ENCODE results near the gene ZCWPW1.
"Not testable (repeated sequence)": the region's sequence is repeated elsewhere in the genome, so short reads cannot be mapped to it uniquely, and the experiment has no call there.

ZCWPW1 gene

DNA sequence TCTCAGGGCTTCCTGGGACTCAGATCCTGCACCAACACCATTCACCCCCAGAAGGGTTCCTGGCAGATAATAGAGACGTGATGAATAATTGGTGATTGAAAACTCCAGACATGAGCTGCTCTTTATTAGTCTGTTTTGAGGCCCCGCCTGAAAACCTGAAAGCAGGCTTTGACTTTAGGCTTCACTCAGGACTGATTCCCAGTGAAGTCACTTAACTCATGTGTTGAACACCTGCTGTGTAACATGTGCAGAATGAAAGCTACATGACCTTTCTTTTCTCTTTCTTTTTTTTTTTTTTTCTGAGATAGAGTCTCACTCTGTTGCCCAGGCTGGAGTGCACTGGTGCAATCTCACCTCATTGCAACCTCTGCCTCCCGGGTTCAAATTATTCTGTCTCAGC lies 26.7 kb upstream of the ZCWPW1 start:
- DNase-seq: no peak

DNA sequence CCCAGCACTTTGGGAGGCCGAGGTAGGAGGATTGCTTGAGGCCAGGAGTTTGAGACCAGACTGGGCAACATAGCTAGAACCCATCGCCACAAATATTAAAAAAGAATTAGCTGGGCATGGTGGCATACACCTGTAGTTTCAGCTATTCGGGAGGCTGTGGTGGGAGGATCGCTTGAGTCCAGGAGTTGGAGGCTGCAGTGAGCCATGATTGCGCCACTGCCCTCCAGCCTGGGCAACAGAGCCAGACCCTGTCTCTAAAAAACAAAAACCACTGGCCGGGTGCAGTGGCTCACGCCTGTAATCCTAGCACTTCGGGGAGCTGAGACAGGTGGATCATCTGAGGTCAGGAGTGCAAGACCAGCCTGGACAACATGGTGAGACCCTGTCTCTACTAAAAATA lies 25.4 kb upstream of the ZCWPW1 start:
- DNase-seq: not testable (repeated sequence)

DNA sequence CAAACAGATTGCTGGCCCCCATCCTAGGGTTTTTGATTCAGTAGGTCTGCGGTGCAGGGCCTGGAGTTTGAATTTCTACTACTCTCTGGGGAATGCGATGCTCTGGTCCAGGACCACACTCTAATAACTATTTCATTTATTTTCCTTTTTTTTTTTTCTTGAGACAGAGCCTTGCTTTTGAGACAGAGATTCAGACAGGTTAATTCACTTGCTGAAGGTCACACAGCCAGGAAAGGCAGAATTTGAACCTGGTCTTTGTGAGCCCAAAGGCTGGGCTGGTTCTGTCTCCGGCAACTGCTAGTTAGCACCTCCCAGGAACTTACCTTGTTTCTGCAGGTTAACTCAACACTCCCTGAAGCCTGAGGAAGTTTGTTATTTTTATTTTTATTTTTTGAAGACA lies 24.0 kb upstream of the ZCWPW1 start:
- no peak for DNase-seq

DNA sequence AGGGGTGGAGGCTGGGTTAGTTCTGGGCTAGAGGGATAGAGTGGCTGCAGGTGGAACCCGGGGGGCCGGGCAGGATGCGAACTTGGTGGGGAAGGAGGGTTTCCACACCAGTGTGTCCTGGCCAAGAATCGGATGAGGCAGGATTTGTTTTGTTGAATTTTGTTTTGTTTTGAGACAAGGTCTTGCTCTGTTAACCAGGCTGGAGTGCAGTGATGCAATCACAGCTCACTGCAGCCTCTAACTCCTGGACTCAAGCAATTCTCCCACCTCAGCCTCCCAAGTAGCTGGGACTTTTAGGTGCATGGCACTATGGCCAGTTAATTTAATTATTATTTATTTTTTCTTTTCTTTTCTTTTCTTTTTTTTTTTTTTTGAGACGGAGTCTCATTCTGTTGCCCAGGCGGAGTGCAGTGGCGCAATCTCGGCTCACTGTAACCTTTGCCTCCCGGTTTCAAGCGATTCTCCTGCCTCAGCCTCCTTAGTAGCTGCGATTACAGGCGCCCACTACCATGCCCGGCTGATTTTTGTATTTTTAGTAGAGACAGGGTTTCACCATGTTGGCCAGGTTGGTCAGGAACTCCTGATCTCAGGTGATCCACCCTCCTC lies 20.8 kb upstream of the ZCWPW1 start:
- DNase-seq: no peak

DNA sequence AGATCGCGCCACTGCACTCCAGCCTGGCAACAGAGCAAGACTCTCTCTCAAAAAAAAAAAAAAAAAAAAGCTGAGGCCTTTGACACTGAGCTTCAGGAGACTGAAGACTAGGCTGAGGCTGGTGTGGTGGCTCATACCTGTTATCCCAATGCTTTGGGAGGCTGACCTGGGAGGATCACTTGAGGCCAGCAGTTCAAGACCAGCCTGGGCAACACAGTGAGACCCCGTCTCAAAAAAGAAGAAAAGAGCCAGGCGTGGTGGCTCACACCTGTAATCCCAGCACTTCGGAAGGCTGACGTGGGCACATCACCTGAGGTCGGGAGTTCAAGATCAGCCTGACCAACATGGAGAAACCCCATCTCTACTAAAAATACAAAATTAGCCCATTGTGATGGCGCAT lies 18.9 kb upstream of the ZCWPW1 start:
- DNase-seq: not testable (repeated sequence)

DNA sequence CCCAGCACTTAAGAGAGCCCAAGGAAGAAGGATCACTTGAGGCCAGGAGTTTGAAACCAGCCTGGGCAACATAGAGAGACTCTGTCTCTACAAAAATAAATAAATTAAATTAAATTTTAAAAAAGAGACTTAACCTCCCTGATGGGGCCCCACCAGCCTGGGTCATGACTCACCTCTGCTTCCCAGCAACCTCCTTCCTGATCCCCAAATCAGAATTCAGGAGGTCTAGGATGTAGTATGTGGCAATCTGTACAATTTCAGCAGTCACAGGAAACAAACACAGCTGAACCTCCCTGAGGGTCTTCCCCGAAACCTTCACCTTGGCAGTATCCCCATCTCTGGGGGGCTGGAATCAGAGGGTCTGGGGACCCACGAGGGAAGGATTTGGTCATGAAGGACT lies 17.5 kb upstream of the ZCWPW1 start:
- DNase-seq: no peak

DNA sequence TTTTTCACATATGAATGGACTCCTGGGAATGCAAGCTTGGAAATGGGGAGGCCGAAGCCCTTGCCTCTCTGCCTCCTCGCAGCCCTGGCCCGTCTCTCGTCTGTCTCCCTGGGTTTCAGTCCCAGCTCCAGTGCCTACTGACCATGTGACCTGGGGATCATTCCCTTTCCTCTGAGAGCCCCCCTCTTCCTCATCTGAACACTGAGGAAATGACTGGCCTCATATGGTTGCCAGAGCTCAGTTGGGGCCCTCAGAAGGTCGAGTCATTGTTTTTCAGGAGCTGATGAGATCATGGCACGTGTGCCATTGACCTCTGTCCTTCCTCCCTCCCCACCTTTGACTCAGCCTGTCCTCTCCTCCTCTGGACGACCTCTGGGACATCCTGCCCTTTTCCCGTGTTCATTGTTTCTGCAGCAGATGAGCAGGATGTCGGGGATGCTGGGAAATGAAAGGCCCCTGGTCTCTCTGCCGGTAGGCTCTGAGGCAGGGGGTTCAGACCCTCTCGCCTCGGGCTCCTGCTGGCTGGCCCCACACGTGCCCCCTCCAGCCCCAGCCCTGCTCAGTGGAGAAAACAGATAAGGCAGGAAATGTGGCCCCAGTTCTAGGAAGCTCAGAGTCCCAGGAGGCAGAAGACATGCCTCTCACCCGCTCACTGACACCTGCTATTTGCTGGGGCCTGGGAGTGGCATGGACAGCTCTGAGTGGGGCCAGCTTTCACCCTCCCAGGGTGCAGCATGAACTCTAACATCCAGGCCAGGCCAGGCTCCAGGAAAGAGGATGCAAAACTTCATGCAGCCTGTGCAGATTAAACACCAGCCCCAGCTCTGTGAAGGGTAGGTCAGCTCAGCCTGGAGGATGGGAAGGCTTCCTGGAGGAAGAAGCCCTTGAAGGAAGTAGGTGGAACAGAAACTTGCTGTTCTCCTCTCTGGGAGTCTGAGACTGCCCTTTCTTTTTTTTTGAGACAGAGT lies 16.1 kb upstream of the ZCWPW1 start:
- no peak for DNase-seq

DNA sequence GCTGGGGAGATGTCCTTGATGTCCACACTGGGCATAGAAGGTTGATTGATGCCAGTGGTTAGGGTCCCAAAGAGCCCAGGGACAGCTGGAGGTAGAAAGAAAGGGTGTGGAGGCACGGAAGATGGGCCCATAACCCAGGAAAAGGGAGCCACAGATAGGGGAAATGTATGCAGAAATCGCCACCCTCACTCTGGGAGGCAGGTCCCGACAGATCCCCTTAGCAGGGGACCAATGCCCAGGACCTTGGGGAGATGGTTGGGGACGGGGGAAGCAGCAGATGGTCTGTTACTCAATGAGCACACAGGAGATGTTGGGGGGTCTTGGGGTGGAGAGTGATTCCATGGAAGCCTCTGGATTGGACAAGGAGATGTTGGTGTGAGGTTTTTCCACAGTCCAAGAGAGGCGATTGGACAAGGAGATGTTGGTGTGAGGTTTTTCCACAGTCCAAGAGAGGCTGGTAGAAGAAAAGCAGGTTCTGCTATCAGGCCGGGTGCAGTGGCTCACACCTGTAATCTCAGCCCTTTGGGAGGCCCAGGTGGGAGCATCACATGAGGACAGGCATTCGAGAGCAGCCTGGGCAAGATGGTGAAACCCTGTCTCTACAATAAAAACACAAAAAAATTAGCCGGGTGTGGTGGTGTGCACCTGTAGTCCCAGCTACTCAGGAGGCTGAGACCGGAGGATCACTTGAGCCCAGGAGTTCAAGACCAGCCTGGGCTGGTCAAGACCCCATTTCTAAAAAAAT lies 14.8 kb upstream of the ZCWPW1 start:
- DNase-seq: no peak

DNA sequence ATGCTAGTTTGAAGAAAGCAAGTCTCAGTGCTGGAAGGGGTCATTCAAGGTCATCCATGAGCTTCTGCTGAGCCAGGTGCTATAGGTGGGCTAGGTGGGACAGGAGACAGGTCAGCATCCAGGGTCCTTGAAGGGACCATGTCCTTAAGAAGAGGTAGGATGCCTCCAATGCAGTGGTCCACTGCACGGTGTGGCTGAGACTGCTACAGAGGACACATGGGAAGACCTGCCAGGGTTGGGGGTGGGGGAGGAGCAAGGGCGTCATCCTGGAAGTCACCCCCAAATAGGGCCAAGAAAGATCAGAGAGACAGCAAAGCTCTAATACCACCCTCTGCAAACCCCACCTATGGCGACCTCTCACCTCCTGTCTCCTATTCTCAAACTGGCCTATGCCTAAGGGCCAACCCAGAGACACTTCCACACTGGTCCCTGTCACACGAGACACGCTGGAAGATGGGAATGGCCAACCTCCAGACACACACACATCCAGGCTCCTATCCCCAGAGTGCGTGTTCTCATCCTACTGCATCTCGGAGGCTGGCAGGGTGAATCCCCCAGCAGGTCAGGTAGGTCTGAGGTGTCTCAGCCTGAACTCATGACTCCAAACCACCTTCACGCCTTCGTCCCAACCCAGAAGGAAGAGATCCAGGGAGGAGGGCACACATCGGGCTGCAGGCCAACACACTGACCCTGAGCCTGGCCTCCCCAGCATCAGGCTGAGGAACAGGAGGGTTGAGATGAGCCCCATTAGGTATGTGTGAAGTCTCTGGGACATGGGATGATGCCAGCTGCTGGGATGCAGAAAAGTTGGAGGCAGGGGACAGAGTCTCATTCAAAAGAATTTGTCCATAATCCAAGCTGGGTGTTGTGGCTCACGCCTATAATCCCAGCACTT lies 13.4 kb upstream of the ZCWPW1 start:
- DNase-seq: no peak

DNA sequence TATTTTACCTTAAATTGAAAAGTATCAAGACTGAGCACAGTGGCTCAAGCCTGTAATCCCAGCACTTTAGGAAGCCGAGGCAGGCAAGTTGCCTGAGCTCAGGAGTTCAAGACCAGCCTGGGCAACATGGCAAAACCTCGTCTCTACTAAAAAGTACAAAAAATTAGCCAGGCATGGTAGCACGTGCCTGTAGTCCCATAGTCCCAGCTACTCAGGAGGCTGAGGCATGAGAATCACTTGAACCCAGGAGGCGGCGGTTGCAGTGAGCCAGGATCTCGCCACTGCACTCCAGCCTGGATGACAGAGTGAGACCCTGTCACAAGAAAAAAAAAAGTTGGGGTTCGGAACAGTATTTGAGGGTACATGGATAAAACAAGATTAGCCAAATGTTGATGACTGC lies 10.7 kb upstream of the ZCWPW1 start:
- DNase-seq: not testable (repeated sequence)

DNA sequence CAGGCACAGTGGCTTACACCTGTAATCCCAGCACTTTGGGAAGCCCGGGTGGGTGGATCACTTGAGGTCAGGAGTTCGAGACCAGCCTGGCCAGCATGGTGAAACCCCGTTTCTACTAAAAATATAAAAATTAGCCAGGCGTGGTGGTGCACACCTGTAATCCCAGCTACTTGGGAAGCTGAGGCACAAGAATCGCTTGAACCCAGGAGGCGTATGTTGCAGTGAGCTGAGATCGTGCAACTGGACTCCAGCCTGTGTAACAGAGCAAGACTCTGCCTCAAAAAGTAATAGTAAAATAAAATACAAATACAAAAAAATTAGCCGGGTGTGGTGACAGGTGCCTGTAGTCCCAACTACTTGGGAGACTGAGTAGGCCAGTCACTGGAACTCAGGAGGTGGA lies 10.2 kb upstream of the ZCWPW1 start:
- DNase-seq: not testable (repeated sequence)

DNA sequence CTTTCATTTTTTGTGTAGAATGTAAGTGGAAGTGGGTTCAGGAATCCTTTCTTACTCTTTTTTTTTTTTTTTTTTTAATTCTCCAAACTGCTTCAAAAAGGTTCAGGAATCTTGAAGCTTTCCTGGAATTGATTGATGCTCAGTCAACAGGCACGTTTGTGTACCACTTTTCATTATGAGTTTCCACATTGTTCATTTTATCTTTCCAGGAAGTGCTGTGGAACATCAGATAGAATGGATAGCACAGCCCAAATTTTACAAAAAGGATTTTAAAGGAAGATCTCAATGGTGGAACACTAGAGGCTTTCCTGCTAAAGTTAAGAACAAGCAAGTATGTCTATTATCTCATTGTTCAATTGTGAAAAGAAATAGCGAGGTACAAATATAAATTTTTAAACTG lies 9.7 kb upstream of the ZCWPW1 start:
- no peak for DNase-seq

DNA sequence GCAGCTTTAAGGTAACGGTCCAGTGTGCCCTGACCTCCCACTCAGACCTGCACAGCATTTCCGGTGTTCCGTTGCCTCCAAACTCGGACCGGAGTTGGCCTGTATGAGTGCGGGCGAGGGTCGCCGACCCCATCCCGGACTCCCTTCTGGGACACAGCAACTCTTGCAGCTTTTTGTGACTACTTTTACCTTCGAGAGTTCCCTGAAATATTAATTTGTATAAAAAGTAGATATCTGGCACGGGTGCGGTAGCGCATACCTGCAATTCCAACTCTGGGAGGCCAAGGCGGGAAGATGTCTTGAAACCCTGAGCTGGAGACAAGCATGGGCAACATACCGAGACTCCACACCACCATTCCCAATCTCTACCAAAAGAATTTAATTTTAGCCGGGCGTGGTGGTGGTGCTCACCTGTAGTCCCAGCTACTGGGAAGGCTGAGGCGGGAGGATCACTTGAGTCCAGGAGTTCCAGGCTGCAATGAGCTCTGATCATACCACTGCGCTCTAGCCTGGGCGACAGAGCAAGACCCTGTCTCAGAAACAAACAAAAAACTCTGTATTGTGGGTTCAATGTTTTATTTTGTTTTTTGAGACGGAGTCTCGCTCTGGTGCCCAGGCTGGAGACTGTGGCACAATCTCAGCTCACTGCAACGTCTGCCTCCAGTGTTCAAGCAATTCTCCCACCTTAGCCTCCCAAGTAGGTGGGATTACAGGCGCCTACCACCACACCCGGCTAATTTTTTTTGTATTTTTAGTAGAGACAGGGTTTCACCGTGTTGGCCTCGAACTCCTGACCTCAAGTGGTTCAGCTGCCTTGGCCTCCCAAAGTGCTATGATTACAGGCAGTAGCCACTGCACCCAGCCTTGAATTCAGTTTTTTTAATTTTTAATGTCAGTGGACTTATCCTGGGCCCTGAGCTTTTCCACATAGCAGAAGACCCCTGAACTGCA lies 8.9 kb upstream of the ZCWPW1 start:
- DNase-seq: no peak

DNA sequence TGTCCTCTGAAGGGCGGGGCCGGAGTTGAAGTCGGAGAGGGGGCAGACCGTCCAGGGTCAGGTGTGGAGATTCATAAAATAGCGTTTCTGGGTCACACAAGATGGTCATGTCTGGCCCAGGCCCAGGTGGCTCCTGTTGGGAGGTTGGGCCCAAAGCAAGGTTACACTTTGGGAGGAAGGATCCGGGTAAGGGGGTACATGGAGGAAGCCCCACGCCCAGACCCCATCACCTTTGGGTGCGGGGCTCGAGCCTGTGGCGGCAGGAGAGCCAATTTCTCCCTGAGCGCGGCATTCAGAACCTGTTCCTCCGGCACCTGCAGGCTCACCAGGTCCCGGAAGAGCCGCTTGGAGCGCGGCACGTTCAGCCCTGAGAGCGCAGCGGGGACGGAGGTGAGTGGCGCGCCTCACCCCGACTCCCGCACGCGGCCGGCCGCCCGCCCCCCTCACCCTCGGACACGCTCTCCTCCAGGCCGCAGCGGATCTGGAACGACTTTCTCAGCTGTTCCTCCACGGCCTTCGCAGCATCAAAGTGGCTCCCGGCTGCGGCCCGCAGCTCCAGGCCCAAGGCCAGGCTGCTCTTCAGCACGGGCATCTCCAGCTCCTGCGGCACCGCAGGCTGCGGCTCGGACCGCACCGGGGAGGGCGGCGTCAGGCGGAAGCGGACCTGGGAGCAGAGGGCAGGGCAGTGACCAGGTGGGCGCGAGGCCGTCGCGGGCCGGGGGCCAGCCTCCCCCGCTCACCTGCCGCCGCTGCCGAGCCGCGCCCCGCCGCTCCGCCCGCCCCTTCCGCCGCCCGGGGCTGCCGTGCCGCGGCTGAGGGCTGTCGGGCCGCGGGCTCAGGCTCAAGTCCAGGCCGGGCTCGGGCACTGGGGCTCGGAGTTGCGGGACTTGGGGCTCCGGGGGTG lies 7.2 kb upstream of the ZCWPW1 start:
- peak; percentile 55 for DNase-seq

DNA sequence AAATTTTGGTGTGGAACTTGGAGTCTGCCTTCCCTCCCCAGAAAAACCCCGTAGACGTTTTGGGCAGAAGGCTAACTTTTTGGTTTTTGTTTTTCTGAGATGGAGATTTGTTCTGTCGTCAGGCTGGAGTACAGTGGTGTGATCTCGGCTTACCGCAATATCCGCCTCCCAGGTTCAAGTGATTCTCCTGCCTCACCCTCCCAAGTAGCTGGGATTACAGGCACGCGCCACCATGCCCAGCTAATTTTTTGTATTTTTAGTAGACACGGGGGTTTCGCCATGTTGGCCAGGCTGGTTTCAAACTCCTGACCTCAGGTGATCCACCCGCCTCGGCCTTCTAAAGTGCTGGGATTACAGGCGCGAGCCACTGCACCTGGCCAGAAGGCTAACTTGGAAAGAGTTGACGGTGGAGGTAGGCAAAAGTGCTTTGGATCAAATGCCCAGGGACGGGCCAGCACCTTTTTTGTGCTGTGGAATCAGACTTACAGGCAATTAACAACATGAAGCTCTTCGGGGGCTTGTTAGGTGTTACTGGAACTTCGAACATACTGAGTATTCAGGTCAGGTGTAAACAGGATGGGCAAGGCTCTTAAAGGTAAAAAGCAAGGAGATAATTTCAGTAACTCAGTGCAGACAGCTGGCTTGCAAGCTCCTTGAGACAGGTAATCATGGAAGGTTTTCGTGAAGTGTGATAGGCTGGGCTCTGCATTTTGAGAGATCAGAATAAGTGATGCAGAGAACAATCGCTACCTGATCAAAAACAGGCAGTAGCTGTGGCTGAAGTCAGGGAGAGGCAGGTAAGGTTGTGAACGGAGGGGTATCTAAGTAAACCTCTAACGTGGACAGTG lies 6.0 kb upstream of the ZCWPW1 start:
- no peak for DNase-seq

DNA sequence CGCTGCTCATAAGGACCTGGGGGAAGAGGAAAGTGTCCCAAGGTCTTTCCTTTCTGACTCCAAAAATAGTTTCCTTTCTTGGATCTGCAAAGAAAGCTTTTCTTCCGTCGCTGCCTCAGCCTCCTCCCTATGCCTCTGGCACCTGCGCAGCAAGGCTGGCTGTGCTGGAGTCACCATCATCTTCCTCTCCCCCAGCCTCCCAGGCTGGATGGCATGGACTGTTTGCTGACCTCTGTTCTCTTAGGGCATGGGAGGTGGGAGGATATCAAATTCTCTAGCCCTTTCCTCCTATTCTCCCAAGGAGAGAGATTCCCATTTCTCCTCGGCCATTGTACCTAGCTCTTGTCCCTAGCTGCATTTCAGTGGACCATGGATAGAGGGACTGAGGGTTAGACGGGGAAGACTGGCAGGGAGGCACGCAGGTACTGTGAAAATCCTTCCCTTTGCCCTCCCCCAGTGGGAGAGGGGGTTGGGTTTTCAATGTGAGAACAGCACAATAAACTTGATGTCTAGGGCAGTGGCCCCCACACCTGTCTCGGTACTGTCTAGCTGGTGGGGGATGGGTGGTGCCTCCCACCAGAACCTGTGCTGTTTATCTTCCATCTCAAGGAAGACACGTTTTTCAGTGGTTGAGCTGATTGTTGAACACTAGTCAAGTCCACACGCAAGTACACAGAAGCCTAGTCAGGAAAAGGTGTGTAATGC lies 5.2 kb upstream of the ZCWPW1 start:
- no peak for DNase-seq

DNA sequence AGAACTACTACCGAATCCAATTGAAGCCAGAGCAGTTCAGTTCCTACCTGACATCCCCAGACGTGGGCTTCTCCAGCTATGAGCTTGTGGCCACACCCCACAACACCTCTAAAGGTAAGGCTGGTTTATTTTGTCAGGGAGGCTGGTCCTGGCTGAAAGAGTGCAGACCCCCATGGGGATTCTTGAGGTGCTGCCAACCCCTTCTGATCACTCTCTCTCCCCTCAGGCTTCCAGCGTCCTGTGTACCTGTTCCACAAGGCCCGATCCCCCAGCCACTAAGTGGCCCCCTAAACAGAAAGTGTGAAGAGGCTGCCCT lies 4.7 kb upstream of the ZCWPW1 start:
- DNase-seq: no peak

DNA sequence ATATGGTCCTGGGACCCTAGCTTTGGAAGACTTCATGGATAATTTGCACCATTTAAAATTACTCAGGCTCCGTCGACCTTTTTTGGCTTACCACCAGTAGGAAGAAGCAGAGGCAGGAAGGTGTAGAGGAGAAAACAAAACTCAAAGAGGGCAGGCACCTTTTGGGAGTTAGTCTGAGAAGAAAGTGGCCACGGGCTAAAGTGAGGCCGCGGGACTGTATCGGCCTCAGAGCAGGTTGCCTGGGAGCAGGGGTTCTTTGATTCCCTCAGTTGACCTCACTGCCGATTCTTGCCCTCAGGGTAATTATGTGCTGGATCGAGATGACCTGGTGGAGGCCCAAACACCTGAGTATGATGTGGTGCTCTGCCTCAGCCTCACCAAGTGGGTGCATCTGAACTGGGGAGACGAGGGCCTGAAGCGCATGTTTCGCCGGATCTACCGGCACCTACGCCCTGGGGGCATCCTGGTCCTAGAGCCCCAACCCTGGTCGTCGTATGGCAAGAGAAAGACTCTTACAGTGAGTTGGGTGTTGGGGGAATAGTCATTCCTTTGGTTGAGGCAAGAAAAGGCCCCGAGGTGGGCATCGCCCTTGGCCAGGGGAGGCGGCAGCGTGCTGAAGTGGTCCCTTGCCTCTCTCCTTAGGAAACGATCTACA lies 4.2 kb upstream of the ZCWPW1 start:
- no peak for DNase-seq
